SU-DHL-6 (cell line): ENCODE results near the gene RGS6.

ENCODE experiments used
- EZH2phosphoT487 ChIP-seq: fragments of 200-600 bp; sonication (generic), shearing (Covaris generic); conservative IDR thresholded peaks from 2 replicates; pipeline ENCODE4 v1.6.1; 2018; ENCODE audit warnings: mild to moderate bottlenecking, antibody characterized with exemption, low read length, moderate library complexity, mixed read lengths
- TF ChIP-seq, protein P1 (sequence below): fragments of 200-600 bp; sonication (generic); IDR thresholded peaks from one replicate; pipeline ENCODE4 v1.5.1; 2017; ENCODE audit warnings: antibody characterized with exemption, mild to moderate bottlenecking, low read length, moderate library complexity; ENCODE audit not compliant: insufficient read depth, poor library complexity, severe bottlenecking

DNA sequence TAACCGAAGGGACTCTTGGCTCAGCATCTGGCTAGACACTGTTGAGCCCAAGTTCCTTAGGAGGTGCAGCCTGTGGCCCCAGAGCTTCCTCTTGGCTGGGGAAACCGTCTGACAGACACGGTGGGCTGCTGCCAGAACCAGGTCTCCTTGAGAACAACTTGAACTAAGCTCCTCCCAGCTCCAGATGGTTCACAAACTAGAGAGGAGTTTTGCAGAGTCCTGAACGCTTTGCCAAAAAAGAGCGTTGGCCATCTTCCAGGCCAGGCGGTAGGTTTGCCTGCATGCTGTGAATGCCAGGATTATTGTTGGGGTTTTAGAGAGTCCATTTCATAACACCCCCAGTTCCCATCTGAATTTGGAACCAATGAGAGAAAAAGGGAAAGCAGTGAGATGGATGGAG lies 399.8 kb downstream of the RGS6 start:
- TF ChIP-seq, protein P1, sequence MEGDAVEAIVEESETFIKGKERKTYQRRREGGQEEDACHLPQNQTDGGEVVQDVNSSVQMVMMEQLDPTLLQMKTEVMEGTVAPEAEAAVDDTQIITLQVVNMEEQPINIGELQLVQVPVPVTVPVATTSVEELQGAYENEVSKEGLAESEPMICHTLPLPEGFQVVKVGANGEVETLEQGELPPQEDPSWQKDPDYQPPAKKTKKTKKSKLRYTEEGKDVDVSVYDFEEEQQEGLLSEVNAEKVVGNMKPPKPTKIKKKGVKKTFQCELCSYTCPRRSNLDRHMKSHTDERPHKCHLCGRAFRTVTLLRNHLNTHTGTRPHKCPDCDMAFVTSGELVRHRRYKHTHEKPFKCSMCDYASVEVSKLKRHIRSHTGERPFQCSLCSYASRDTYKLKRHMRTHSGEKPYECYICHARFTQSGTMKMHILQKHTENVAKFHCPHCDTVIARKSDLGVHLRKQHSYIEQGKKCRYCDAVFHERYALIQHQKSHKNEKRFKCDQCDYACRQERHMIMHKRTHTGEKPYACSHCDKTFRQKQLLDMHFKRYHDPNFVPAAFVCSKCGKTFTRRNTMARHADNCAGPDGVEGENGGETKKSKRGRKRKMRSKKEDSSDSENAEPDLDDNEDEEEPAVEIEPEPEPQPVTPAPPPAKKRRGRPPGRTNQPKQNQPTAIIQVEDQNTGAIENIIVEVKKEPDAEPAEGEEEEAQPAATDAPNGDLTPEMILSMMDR: no peak
- TF ChIP-seq EZH2phosphoT487: no peak
